ENCODE measurements around the gene SFTA2. TPM values are rescaled to one million over a fixed set of nuclear protein-coding genes. Genes with fewer than 3 reads are reported as not detected.
A peak's percentile ranks its signal among the peaks of the same experiment; 100 is the strongest.

The SFTA2 gene
- total RNA-seq, 2 donors from 2014 or later: not detected

GRCh38 chr6:30914854-30915590 lies 16.9 kb downstream of the SFTA2 start:
- no peak for TF ChIP-seq CTCF (conservative IDR thresholded peaks at IDR 0.05)
- peak overlapping the region; percentile 93 for H3K27ac Mint-ChIP-seq
- H3K9ac ChIP-seq (ENCODE audit: extremely low read depth, low read length, poor library complexity, severe bottlenecking): peak overlapping the region; percentile 45
- peaks cover 50% of the 10 kb centered on the region for H3K36me3 Mint-ChIP-seq (ENCODE audit: low read depth)
- no peaks in the 10 kb centered on the region for H3K9me3 ChIP-seq (ENCODE audit: control insufficient read depth, low read length)
- no peak for DNase-seq
- peaks cover 18% of the 10 kb centered on the region for H3K4me1 Mint-ChIP-seq
- H3K4me3 ChIP-seq (ENCODE audit: low read length): peak overlapping the region; percentile 85
- H3K4me3 Mint-ChIP-seq: peak overlapping the region; percentile 71
- H3K27me3 ChIP-seq (ENCODE audit: control insufficient read depth, insufficient read depth, low read length, poor library complexity, severe bottlenecking): no peaks in the 10 kb centered on the region
- no peaks in the 10 kb centered on the region for H3K27me3 Mint-ChIP-seq (ENCODE audit: insufficient read depth)
- H3K27ac ChIP-seq (ENCODE audit: low read depth, low read length): no peak overlapping the region
- 79 to 80% methylated on average over 10 to 17 of the region's 17 CpGs for WGBS, 2 experiments (ENCODE audit: insufficient coverage in 1 of 2, insufficient read length in 1 of 2)
- H3K36me3 ChIP-seq (ENCODE audit: control insufficient read depth, insufficient read depth, low read length): peaks cover 55% of the 10 kb centered on the region
- no peaks in the 10 kb centered on the region for H3K4me1 ChIP-seq (ENCODE audit: control insufficient read depth, insufficient read depth, low read length)
- H3K9me3 Mint-ChIP-seq: no peaks in the 10 kb centered on the region

- Mint-ChIP-seq H3K4me1 (peaks cover 18% of the 10 kb centered on the region), H3K27ac (peak within 1 kb of the TSS; percentile 93), H3K27me3 (ENCODE audit: insufficient read depth) (no peaks in the 10 kb centered on the region), H3K9me3 (no peaks in the 10 kb centered on the region), H3K4me3 (peak within 1 kb of the TSS; percentile 71), H3K36me3 (ENCODE audit: low read depth) (peaks cover 46% of the 10 kb centered on the region)
- Histone ChIP-seq H3K4me1 (ENCODE audit: control insufficient read depth, insufficient read depth, low read length) (no peaks in the 10 kb centered on the region), H3K9me3 (ENCODE audit: control insufficient read depth, low read length) (no peaks in the 10 kb centered on the region), H3K36me3 (ENCODE audit: control insufficient read depth, insufficient read depth, low read length) (peaks cover 54% of the 10 kb centered on the region), H3K9ac (ENCODE audit: extremely low read depth, low read length, poor library complexity, severe bottlenecking) (peak within 1 kb of the TSS; percentile 45), H3K27ac (ENCODE audit: low read depth, low read length) (no peak within 1 kb of the TSS), H3K4me3 (ENCODE audit: low read length) (peak within 1 kb of the TSS; percentile 85), H3K27me3 (ENCODE audit: control insufficient read depth, insufficient read depth, low read length, poor library complexity, severe bottlenecking) (no peaks in the 10 kb centered on the region)
- TF ChIP-seq CTCF (conservative IDR thresholded peaks at IDR 0.05): peak; percentile 13
- peak; percentile 94 for DNase-seq
- WGBS, 2 experiments (ENCODE audit: insufficient coverage in 1 of 2, insufficient read length in 1 of 2): 7 to 17% methylated on average over 13 to 52 of the region's 52 CpGs
Measured at GRCh38 chr6:30914076-30914853, 17.7 kb downstream of the SFTA2 start, which contains the start of gene VARS2. TSS of gene VARS2 (plus strand) at chr6:30914238. CDS start at chr6:30914837, 599 bp downstream.

GRCh38 chr6:30913721-30914075 lies 18.3 kb downstream of the SFTA2 start:
- Histone ChIP-seq H3K9me3 (ENCODE audit: control insufficient read depth, low read length) (no peaks in the 10 kb centered on the region), H3K27ac (ENCODE audit: low read depth, low read length) (no peak overlapping the region), H3K27me3 (ENCODE audit: control insufficient read depth, insufficient read depth, low read length, poor library complexity, severe bottlenecking) (no peaks in the 10 kb centered on the region), H3K4me1 (ENCODE audit: control insufficient read depth, insufficient read depth, low read length) (no peaks in the 10 kb centered on the region), H3K4me3 (ENCODE audit: low read length) (peak overlapping the region; percentile 85), H3K36me3 (ENCODE audit: control insufficient read depth, insufficient read depth, low read length) (peaks cover 54% of the 10 kb centered on the region), H3K9ac (ENCODE audit: extremely low read depth, low read length, poor library complexity, severe bottlenecking) (no peak overlapping the region)
- 35 to 68% methylated on average over 16 to 31 of the region's 31 CpGs for WGBS, 2 experiments (ENCODE audit: insufficient coverage in 1 of 2, insufficient read length in 1 of 2)
- H3K9me3 Mint-ChIP-seq: no peaks in the 10 kb centered on the region
- TF ChIP-seq CTCF (conservative IDR thresholded peaks at IDR 0.05): no peak
- peak overlapping the region; percentile 71 for H3K4me3 Mint-ChIP-seq
- DNase-seq: no peak
- H3K27me3 Mint-ChIP-seq (ENCODE audit: insufficient read depth): no peaks in the 10 kb centered on the region
- peaks cover 19% of the 10 kb centered on the region for H3K4me1 Mint-ChIP-seq
- H3K27ac Mint-ChIP-seq: peak overlapping the region; percentile 61
- H3K36me3 Mint-ChIP-seq (ENCODE audit: low read depth): peaks cover 44% of the 10 kb centered on the region

All from endodermal cell (in vitro differentiated cells).